ENCODE data around the gene FBXO41.

DNA sequence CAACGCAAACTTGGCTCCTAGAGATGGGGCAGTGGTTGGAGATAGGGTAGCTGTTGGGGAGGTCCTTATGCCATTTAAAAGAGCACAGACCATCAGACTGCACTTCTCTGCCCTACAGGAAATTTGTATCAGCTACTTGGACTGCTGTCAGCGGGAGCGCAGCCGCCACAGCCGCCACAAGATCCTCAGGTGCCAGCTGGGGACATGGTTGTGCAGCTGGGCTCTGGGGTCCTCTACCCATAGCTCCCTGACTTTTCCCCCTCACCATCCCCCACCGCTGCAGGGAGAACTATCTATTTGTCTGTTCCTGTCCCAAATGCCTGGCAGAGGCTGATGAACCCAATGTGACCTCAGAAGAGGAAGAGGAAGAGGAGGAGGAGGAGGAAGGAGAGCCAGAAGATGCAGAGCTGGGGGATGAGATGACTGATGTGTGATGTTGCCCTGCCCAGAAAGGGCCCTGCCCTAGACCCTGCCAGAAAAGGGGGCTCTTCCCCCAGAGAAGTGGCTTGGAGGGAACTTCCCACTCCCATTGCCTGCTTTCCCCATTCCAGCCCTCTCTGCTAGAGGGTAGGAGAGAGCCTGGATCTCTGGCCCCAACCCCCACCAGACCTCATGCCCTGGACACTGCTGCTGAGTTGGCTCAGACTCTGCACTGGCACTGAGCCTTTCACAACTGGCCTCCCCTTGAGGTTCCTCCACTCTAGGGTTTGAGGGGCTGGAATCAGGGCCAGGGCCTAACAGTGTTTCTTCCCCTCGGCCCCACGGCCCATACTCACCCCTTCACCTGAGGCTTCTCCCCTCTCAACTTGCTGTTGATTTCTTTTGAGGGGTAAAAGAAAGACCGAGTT is 58.5 kb downstream of the FBXO41 start:
- TF ChIP-seq ZNF274 (IDR thresholded peaks at IDR 0.05; ENCODE audit: low read depth, low read length) (no peak), YY1 (IDR thresholded peaks at IDR 0.05; ENCODE audit: insufficient read depth, insufficient read length) (no peak)

All from NT2/D1 (cell line).